MM.1S (cell line): Measurements from ENCODE around the gene RUNX1.

Experiments
- DNase-seq: peaks from one replicate; pipeline ENCODE4 v3.0.0-alpha.2; 2015
- H2AFZ ChIP-seq: fragments of 300-600 bp; sonication (generic); 2 replicates; pipeline ENCODE4 v1.6.0; 2016; ENCODE audit warnings: antibody characterized with exemption, low read length
- H3F3A ChIP-seq: fragments of 300-600 bp; sonication (generic); 2 replicates; pipeline ENCODE4 v1.6.1; 2016; ENCODE audit warnings: mild to moderate bottlenecking, antibody characterized with exemption, low read length, moderate library complexity, mixed read lengths; ENCODE audit not compliant: insufficient read depth
- H3K27ac ChIP-seq: fragments of 300-600 bp; sonication (generic); 2 replicates; pipeline ENCODE4 v1.5.1; 2016; ENCODE audit warnings: mild to moderate bottlenecking, low read length
- H3K27me3 ChIP-seq: fragments of 300-600 bp; sonication (generic); replicated peaks from 2 replicates; pipeline ENCODE4 v1.6.0; 2016; ENCODE audit warnings: low read length; ENCODE audit not compliant: insufficient read depth
- H3K36me3 ChIP-seq: fragments of 300-600 bp; sonication (generic); replicated peaks from 2 replicates; pipeline ENCODE4 v1.6.1; 2016; ENCODE audit warnings: mild to moderate bottlenecking, low read length, mixed read lengths; ENCODE audit not compliant: insufficient read depth
- H3K4me1 ChIP-seq: fragments of 300-600 bp; sonication (generic); 2 replicates; pipeline ENCODE4 v1.6.1; 2016; ENCODE audit warnings: low read length, mixed read lengths
- H3K4me2 ChIP-seq: fragments of 300-600 bp; sonication (generic); 2 replicates; pipeline ENCODE4 v1.6.0; 2016; ENCODE audit warnings: low read depth, low read length
- H3K4me3 ChIP-seq: fragments of 300-600 bp; sonication (generic); 2 replicates; pipeline ENCODE4 v1.5.1; 2016; ENCODE audit warnings: low read length, mixed read lengths
- H3K79me2 ChIP-seq: fragments of 300-600 bp; sonication (generic); 2 replicates; pipeline ENCODE4 v1.6.1; 2016; ENCODE audit warnings: mixed run types, low read length, mixed read lengths
- H3K9ac ChIP-seq: fragments of 300-600 bp; sonication (generic); 2 replicates; pipeline ENCODE4 v1.6.1; 2016; ENCODE audit warnings: low read length, mixed read lengths
- H3K9me2 ChIP-seq: fragments of 300-600 bp; sonication (generic); replicated peaks from 2 replicates; pipeline ENCODE4 v1.6.1; 2016; ENCODE audit warnings: mild to moderate bottlenecking, low read length, mixed read lengths; ENCODE audit not compliant: insufficient read depth
- H3K9me3 ChIP-seq: fragments of 300-600 bp; sonication (generic); replicated peaks from 2 replicates; pipeline ENCODE4 v1.6.1; 2016; ENCODE audit warnings: mild to moderate bottlenecking, low read length, mixed read lengths; ENCODE audit not compliant: insufficient read depth
- H4K20me1 ChIP-seq: fragments of 300-600 bp; sonication (generic); 2 replicates; pipeline ENCODE4 v1.6.1; 2016; ENCODE audit warnings: mild to moderate bottlenecking, low read length, moderate library complexity, mixed read lengths; ENCODE audit not compliant: insufficient read depth
- EZH2 ChIP-seq: fragments of 300-600 bp; sonication (generic); optimal IDR thresholded peaks from 2 replicates; pipeline ENCODE3; 2017; ENCODE audit warnings: low read depth, mild to moderate bottlenecking, antibody characterized with exemption, low read length, mixed read lengths
- EZH2phosphoT487 ChIP-seq: fragments of 300-600 bp; sonication (generic); IDR thresholded peaks from 2 replicates; pipeline ENCODE4 v1.6.1; 2018; ENCODE audit warnings: antibody characterized with exemption, low read length
- TF ChIP-seq, protein P1 (sequence below): fragments of 300-600 bp; sonication (generic); IDR thresholded peaks from 2 replicates; pipeline ENCODE4 v1.5.1; 2016; ENCODE audit warnings: antibody characterized with exemption, low read length, mixed read lengths

RUNX1 gene

DNA sequence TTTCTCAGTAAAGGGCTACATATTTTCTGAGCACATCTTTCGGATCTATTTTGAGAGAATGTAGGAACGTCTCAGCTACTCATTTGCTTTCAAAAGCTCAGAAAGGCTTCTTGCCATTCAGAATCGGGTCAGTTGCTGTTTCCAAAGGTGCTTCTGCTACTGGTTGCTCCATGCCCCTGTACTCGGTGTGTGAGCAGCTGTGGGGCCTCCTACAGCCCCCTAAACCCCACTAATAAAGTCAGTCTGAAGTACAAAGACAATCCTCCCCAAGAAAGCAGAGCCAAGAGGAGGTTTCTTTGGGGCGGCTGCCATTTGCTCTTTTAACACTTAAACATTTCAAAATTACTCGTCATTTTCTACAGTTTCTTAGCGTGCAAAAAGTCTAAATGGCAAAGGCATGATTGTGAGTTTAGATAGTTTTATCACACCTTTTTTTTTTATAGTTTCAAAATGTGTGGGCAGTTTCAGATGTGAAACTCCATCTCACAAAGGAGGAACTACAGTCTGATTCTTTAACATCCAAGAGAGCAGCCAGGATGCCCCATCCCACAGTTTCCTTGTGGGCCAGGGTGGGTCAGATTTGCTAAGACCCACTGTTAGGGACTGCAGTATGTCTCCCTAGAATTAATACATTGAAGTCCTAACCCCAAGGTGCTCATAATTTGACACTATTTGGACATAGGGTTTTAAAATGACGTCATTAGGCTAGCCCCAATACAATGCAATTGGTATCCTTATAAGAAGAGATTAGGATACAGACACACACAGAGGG lies 4.1 kb downstream of the RUNX1 start:
- TF ChIP-seq EZH2phosphoT487 (no peak), EZH2 (no peak)
- TF ChIP-seq, protein P1, sequence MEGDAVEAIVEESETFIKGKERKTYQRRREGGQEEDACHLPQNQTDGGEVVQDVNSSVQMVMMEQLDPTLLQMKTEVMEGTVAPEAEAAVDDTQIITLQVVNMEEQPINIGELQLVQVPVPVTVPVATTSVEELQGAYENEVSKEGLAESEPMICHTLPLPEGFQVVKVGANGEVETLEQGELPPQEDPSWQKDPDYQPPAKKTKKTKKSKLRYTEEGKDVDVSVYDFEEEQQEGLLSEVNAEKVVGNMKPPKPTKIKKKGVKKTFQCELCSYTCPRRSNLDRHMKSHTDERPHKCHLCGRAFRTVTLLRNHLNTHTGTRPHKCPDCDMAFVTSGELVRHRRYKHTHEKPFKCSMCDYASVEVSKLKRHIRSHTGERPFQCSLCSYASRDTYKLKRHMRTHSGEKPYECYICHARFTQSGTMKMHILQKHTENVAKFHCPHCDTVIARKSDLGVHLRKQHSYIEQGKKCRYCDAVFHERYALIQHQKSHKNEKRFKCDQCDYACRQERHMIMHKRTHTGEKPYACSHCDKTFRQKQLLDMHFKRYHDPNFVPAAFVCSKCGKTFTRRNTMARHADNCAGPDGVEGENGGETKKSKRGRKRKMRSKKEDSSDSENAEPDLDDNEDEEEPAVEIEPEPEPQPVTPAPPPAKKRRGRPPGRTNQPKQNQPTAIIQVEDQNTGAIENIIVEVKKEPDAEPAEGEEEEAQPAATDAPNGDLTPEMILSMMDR: no peak
- H3F3A ChIP-seq: peaks cover 28% of the 10 kb centered on the region
- H4K20me1 ChIP-seq: no peaks in the 10 kb centered on the region
- no peak overlapping the region for H2AFZ ChIP-seq
- peaks cover 42% of the 10 kb centered on the region for H3K4me1 ChIP-seq
- DNase-seq: no peak
- H3K27ac ChIP-seq: no peak overlapping the region
- no peaks in the 10 kb centered on the region for H3K9me3 ChIP-seq
- H3K36me3 ChIP-seq: no peaks in the 10 kb centered on the region
- H3K9me2 ChIP-seq: no peaks in the 10 kb centered on the region
- peaks cover 24% of the 10 kb centered on the region for H3K27me3 ChIP-seq
- H3K9ac ChIP-seq: no peak overlapping the region
- H3K4me3 ChIP-seq: no peak overlapping the region
- H3K79me2 ChIP-seq: no peaks in the 10 kb centered on the region
- H3K4me2 ChIP-seq: no peak overlapping the region

DNA sequence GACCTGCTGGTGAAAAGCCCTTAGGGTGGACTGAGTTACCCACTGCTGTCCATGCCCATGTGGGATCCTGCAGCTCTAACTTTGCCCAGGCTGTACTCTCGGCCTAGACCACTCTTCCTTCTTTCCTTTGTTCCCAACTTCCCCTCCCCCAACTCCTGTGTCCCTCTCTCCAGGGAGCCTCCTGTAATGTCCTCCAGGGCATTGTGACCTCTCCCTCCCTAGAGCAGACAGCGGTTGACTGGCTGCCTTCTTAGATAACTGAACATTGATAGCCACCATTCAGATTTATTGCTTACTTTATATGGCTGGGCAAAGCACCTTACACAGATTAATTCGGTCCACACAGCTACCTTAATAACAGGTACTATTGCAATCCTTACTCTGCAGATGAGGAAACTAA lies 5.0 kb downstream of the RUNX1 start:
- Histone ChIP-seq H3K9ac (no peak overlapping the region), H3K4me3 (no peak overlapping the region), H3K27ac (no peak overlapping the region), H3K27me3 (peaks cover 24% of the 10 kb centered on the region), H3F3A (peaks cover 20% of the 10 kb centered on the region), H3K36me3 (no peaks in the 10 kb centered on the region), H4K20me1 (no peaks in the 10 kb centered on the region), H2AFZ (no peak overlapping the region), H3K4me1 (peaks cover 35% of the 10 kb centered on the region), H3K79me2 (no peaks in the 10 kb centered on the region), H3K4me2 (peak overlapping the region; percentile 38; the same call in 1 of the 2 replicates), H3K9me3 (no peaks in the 10 kb centered on the region), H3K9me2 (no peaks in the 10 kb centered on the region)
- DNase-seq: no peak
- TF ChIP-seq EZH2 (no peak), EZH2phosphoT487 (no peak)
- TF ChIP-seq, protein P1: no peak

DNA sequence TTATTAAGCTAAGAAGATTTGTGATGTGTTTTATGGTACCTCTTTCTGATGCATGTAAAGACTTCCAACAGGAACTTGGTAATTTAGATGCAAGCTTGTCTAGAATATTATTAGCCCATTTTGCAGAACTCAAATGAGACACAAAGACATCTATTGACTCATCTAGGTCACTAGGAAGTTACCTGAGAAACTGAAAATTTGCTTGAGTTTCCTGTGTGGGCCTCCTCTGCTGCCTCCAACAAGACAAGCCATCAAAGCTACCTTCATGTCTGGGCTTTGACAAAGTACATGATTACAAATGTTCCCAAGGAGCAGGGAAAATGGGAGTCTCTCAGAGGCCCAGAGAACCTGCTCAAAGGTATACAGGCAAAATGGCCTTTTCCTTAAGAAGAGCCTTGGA lies 5.6 kb downstream of the RUNX1 start:
- no peak overlapping the region for H3K9ac ChIP-seq
- peaks cover 14% of the 10 kb centered on the region for H3F3A ChIP-seq
- H3K4me3 ChIP-seq: no peak overlapping the region
- no peaks in the 10 kb centered on the region for H3K79me2 ChIP-seq
- H4K20me1 ChIP-seq: no peaks in the 10 kb centered on the region
- DNase-seq: peak; percentile 76
- H3K9me2 ChIP-seq: no peaks in the 10 kb centered on the region
- peaks cover 24% of the 10 kb centered on the region for H3K27me3 ChIP-seq
- H3K4me1 ChIP-seq: peaks cover 33% of the 10 kb centered on the region
- H3K9me3 ChIP-seq: no peaks in the 10 kb centered on the region
- H3K36me3 ChIP-seq: no peaks in the 10 kb centered on the region
- peak overlapping the region; percentile 38 for H3K4me2 ChIP-seq
- H3K27ac ChIP-seq: no peak overlapping the region
- no peak overlapping the region for H2AFZ ChIP-seq
- TF ChIP-seq, protein P1: no peak
- TF ChIP-seq EZH2 (no peak), EZH2phosphoT487 (no peak)
